NB4 (cell line): ENCODE data around the gene ERBB3.
"Not testable (repeated sequence)": the region's sequence is repeated elsewhere in the genome, so short reads cannot be mapped to it uniquely, and the experiment has no call there.

Experiments
- DNase-seq: peaks from one replicate; pipeline ENCODE4 v3.0.0; 2010; ENCODE audit warnings: low read depth
- H3K4me3 ChIP-seq: one replicate; pipeline ENCODE4 v1.5.1; 2011; ENCODE audit warnings: mild to moderate bottlenecking, low read depth, low read length, moderate library complexity
- MYC ChIP-seq: IDR thresholded peaks from 2 replicates; pipeline ENCODE4 v1.6.1; 2011; ENCODE audit warnings: low read depth, low read length
- POLR2A ChIP-seq: IDR thresholded peaks from 2 replicates; pipeline ENCODE4 v1.6.1; 2011; ENCODE audit warnings: mild to moderate bottlenecking; ENCODE audit not compliant: insufficient read length; ENCODE audit errors: extremely low read depth
- TF ChIP-seq, protein P1 (sequence below): IDR thresholded peaks from 2 replicates; pipeline ENCODE4 v1.6.1; 2011; ENCODE audit warnings: low read depth, low read length
- TF ChIP-seq, protein P2 (sequence below): IDR thresholded peaks from one replicate; pipeline ENCODE4 v1.5.1; 2012; ENCODE audit warnings: low read depth, low read length

ERBB3 gene

DNA sequence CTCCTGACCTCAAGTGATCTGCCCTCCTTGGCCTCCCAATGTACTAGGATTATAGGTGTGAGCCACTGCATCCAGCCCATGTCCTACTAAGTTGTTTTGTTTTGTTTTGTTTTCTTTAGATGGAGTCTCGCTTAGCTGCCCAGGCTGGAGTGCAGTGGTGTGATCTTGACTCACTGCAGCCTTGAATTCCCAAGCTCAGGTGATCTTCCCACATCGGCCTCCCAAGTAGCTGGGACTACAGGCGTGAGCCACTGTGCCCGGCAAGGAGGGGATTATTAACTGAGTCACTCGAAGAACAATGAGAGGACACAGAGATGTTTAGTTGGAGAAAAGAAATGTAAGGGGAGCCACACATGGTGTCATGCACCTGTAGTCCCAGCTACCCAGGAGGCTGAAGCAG, 18.0 kb upstream of the ERBB3 start:
- DNase-seq = no peak
- H3K4me3 ChIP-seq = no peak overlapping the region
- TF ChIP-seq POLR2A = no peak
- TF ChIP-seq, protein P1, sequence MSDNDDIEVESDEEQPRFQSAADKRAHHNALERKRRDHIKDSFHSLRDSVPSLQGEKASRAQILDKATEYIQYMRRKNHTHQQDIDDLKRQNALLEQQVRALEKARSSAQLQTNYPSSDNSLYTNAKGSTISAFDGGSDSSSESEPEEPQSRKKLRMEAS = no peak
- no peak for TF ChIP-seq MYC
- TF ChIP-seq, protein P2, sequence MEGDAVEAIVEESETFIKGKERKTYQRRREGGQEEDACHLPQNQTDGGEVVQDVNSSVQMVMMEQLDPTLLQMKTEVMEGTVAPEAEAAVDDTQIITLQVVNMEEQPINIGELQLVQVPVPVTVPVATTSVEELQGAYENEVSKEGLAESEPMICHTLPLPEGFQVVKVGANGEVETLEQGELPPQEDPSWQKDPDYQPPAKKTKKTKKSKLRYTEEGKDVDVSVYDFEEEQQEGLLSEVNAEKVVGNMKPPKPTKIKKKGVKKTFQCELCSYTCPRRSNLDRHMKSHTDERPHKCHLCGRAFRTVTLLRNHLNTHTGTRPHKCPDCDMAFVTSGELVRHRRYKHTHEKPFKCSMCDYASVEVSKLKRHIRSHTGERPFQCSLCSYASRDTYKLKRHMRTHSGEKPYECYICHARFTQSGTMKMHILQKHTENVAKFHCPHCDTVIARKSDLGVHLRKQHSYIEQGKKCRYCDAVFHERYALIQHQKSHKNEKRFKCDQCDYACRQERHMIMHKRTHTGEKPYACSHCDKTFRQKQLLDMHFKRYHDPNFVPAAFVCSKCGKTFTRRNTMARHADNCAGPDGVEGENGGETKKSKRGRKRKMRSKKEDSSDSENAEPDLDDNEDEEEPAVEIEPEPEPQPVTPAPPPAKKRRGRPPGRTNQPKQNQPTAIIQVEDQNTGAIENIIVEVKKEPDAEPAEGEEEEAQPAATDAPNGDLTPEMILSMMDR = no peak

DNA sequence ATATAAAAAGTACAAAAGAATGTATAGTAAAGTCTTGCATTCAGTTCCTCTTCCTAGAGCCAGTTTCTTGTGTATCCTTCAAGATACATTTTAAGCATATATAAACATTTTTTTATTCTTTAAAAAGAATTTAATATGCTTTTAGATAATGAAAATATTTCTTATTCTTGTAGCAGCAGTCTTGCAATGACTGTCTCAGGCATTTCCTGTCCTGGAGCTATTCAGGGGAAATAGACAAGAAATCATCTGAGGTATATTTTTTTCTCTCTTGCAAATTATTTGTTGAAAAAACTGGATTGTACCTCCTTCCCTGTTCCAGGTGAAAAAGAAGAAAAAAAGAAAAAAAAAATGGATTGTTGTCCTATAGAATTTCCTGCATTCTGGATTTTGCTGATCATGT, 17.0 kb upstream of the ERBB3 start:
- TF ChIP-seq, protein P1 = no peak
- no peak for TF ChIP-seq MYC
- TF ChIP-seq POLR2A = no peak
- TF ChIP-seq, protein P2 = no peak
- H3K4me3 ChIP-seq = no peak overlapping the region
- DNase-seq = no peak

DNA sequence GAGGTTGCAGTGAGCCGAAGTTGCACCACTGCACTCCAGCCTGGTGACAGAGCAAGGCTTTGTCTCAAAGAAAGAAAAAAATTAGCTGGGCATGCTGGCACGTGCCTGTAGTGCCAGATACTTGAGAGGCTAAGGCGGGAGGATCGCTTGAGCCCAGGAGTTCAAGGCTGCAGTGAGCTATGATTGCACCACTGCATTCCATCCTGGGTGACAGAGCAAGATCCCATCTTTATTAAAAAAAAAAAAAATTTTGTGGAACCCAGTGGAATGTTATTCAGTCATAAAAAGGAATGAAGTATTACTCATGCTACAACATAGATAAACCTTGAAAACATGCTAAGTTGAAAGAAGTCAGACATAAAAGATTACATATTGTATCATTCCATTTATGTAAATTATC, 8.3 kb upstream of the ERBB3 start:
- no peak overlapping the region for H3K4me3 ChIP-seq
- TF ChIP-seq POLR2A (no peak), MYC (no peak)
- TF ChIP-seq, protein P2 = no peak
- TF ChIP-seq, protein P1 = no peak
- no peak for DNase-seq

DNA sequence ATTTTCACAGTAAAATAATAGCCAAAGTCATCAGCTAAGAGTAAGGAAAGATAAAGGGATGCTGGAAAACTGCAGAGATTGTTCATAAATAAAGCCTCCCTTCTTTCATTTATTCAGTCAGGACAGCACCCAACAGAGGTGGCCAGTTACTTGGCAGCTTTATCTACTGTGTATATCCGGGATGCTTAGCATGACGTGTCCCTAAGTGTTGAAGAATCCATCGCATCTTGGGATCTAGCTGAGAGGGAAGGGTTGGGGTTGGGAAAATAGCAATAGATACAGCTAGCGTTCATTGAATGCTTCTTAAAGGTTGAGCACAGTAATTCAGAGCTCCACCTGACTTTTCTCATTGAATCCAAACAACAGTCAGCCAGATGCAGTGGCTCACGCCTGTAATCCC, 5.6 kb upstream of the ERBB3 start:
- H3K4me3 ChIP-seq = no peak overlapping the region
- DNase-seq = no peak
- TF ChIP-seq POLR2A (no peak), MYC (no peak)
- TF ChIP-seq, protein P1 = no peak
- TF ChIP-seq, protein P2 = no peak

DNA sequence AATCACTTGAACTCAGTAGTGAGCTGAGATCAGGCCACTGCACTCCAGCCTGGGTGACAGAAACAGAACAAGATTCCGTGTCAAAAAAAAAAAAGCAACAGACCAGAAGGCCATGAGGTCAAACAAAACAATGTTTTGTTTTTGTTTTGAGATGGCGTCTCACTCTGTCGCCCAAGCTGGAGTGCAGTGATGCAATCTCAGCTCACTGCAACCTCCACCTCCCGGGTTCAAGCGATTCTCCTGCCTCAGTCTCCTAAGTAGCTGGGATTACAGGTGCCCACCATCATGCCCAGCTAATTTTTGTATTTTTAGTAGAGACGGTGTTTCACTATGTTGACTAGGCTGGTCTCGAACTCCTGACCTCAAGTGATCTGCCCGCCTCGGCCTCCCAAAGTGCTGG, 2.0 kb upstream of the ERBB3 start:
- not testable (repeated sequence) for DNase-seq, H3K4me3 ChIP-seq

DNA sequence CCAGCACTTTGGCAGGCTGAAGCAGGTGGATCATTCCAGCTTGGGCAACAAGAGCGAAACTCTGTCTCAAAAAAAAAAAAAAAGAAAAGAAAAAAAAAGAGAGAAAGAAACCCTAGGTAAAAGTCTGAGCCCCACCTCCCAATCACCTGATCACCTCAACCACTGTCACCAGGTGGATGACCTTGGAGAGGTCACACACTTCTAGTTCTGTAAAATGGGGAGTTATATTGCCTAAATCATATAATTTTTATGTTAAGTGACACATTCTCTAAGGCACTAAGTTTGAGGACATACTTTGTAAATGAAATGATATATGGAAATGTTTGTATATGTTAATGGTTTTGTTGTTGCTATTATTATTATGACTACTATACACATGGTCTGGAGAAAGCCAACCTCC, 1.5 kb upstream of the ERBB3 start:
- no peak for DNase-seq
- no peak for TF ChIP-seq MYC
- no peak for TF ChIP-seq POLR2A
- TF ChIP-seq, protein P2 = no peak
- TF ChIP-seq, protein P1 = no peak
- H3K4me3 ChIP-seq = no peak overlapping the region
